Panc1 (cell line): ENCODE results near the gene DSCAML1.

Experiments
- POLR2AphosphoS5 ChIP-seq: IDR thresholded peaks from 2 replicates; pipeline ENCODE4 v1.6.1; 2012; ENCODE audit warnings: mild to moderate bottlenecking, low read depth, low read length, moderate library complexity
- REST ChIP-seq, 2 experiments: IDR thresholded peaks; 2 replicates each; pipeline ENCODE4 v1.6.1; 2011 to 2012; ENCODE audit warnings: low read depth in 2 of 2, control low read depth in 1 of 2, low read length in 1 of 2, mild to moderate bottlenecking in 1 of 2, moderate library complexity in 1 of 2; ENCODE audit not compliant: insufficient read depth in 1 of 2
- TF ChIP-seq, protein P1 (sequence below): fragments of 450-650 bp; IDR thresholded peaks from 2 replicates; pipeline ENCODE4 v1.5.1; 2017; ENCODE audit warnings: mild to moderate bottlenecking

DNA sequence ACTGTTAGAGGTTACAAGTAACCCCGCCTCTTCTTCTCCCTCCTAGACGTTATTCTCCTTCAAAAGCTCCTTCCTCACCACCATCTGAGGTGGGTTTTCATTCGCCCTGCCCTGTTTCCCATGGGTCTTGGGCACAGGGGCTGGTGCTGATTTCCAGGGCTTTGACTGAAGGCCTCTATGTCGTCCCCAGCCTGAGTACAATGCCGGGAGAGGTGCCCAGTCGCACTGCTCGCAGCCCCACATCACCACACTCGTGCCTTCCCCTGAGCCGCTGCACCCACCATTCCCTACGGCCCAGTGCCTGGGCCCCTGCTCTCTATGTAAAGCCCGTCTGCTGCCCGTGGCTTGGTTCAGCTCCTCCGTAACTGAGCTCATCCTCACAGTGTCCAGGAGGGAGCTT lies 169.8 kb downstream of the DSCAML1 start:
- TF ChIP-seq REST (IDR thresholded peaks at IDR 0.05; ENCODE audit: insufficient read depth in 1 of 2, low read depth in 2 of 2, low read length in 1 of 2) = no peak
- TF ChIP-seq, protein P1, sequence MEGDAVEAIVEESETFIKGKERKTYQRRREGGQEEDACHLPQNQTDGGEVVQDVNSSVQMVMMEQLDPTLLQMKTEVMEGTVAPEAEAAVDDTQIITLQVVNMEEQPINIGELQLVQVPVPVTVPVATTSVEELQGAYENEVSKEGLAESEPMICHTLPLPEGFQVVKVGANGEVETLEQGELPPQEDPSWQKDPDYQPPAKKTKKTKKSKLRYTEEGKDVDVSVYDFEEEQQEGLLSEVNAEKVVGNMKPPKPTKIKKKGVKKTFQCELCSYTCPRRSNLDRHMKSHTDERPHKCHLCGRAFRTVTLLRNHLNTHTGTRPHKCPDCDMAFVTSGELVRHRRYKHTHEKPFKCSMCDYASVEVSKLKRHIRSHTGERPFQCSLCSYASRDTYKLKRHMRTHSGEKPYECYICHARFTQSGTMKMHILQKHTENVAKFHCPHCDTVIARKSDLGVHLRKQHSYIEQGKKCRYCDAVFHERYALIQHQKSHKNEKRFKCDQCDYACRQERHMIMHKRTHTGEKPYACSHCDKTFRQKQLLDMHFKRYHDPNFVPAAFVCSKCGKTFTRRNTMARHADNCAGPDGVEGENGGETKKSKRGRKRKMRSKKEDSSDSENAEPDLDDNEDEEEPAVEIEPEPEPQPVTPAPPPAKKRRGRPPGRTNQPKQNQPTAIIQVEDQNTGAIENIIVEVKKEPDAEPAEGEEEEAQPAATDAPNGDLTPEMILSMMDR = no peak
- no peak for TF ChIP-seq POLR2AphosphoS5
